ENCODE measurements around the gene WHRN. TPM values are rescaled to one million over a fixed set of nuclear protein-coding genes. Genes with fewer than 3 reads are reported as not detected.

The WHRN gene
- total and polyA plus RNA-seq, 9 of the 15 experiments (the other 6 are each of a cell fraction or from before 2014, with no cell fraction given) = 0.31 to 14.1 (median 3.0) TPM

GRCh38 chr9:114484854-114485443 lies 20.3 kb downstream of the WHRN start (continued):
- TF ChIP-seq MYNN (IDR thresholded peaks at IDR 0.05) (peak; percentile 65), MYNN (CRISPR knock-in tag; IDR thresholded peaks at IDR 0.05) (no peak), KDM2B (CRISPR knock-in tag; IDR thresholded peaks at IDR 0.05) (no peak), RNF2 (IDR thresholded peaks at IDR 0.05) (peak; percentile 72), ZNF395 (CRISPR knock-in tag; IDR thresholded peaks at IDR 0.05) (no peak; the same call in 1 of the 2 replicates), SAFB2 (IDR thresholded peaks at IDR 0.05; ENCODE audit: borderline replicate concordance, low read depth, low read length, severe bottlenecking) (no peak), ATF2 (CRISPR knock-in tag; IDR thresholded peaks at IDR 0.05) (no peak), ZNF324 (CRISPR knock-in tag; IDR thresholded peaks at IDR 0.05) (0 out of 2 replicates have a peak, but pooled peaks have one; percentile 26), FOXA1 (IDR thresholded peaks at IDR 0.05; ENCODE audit: borderline replicate concordance) (no peak), ATF6 (CRISPR knock-in tag; IDR thresholded peaks at IDR 0.05) (no peak), RREB1 (CRISPR knock-in tag; IDR thresholded peaks at IDR 0.05) (no peak), ZKSCAN3 (CRISPR knock-in tag; IDR thresholded peaks at IDR 0.05) (no peak), SMARCA5 (IDR thresholded peaks at IDR 0.05) (peak; percentile 92), MXI1 (IDR thresholded peaks at IDR 0.05; ENCODE audit: low read depth, low read length) (no peak), ZBTB33 (CRISPR knock-in tag; IDR thresholded peaks at IDR 0.05) (0 out of 2 replicates have a peak, but pooled peaks have one; percentile 23), HMGN3 (IDR thresholded peaks at IDR 0.05; ENCODE audit: borderline replicate concordance, extremely low read depth, insufficient read length, low read depth, low read length) (no peak)

All from K562 (cell line).